HCT116 (cell line): ENCODE results near the gene ARHGEF35.
"Not testable (repeated sequence)": the region's sequence is repeated elsewhere in the genome, so short reads cannot be mapped to it uniquely, and the experiment has no call there.

ENCODE experiments used
- CTCF ChIP-seq, 3 experiments: fragments of 200-600 bp in 1 of 3; sonication (generic) in 1 of 3; IDR thresholded peaks in 2 of 3; conservative IDR thresholded peaks in 1 of 3; 2 replicates each; pipeline ENCODE4 v1.5.1; 2012 to 2017; ENCODE audit warnings: low read depth in 2 of 3, low read length in 2 of 3, antibody characterized with exemption in 1 of 3, borderline replicate concordance in 1 of 3, control low read depth in 1 of 3, mild to moderate bottlenecking in 1 of 3, mixed read lengths in 1 of 3, mixed run types in 1 of 3, moderate library complexity in 1 of 3; ENCODE audit not compliant: insufficient read depth in 1 of 3
- EGR1 ChIP-seq: IDR thresholded peaks from 2 replicates; pipeline ENCODE4 v1.6.1; 2012; ENCODE audit warnings: low read depth
- EZH2 ChIP-seq: fragments of 200-600 bp; sonication (generic); IDR thresholded peaks from 2 replicates; pipeline ENCODE4 v1.6.1; 2017; ENCODE audit warnings: antibody characterized with exemption, mixed run types
- FOSL1 ChIP-seq: IDR thresholded peaks from 2 replicates; pipeline ENCODE4 v1.6.1; 2012; ENCODE audit warnings: low read depth
- JUND ChIP-seq: IDR thresholded peaks from 2 replicates; pipeline ENCODE4 v1.6.1; 2012
- POLR2AphosphoS5 ChIP-seq: IDR thresholded peaks from 2 replicates; pipeline ENCODE4 v1.6.1; 2011; ENCODE audit warnings: mild to moderate bottlenecking, low read depth, low read length, moderate library complexity
- REST ChIP-seq: IDR thresholded peaks from 2 replicates; pipeline ENCODE4 v1.6.1; 2012; ENCODE audit warnings: low read depth
- SP1 ChIP-seq: IDR thresholded peaks from 2 replicates; pipeline ENCODE4 v1.6.1; 2012; ENCODE audit warnings: low read depth
- TCF7L2 ChIP-seq: IDR thresholded peaks from 2 replicates; pipeline ENCODE4 v1.7.0; 2011; ENCODE audit warnings: borderline replicate concordance, inconsistent platforms; ENCODE audit not compliant: insufficient read depth, insufficient read length; ENCODE audit errors: extremely low read depth

- TF ChIP-seq CTCF (IDR thresholded peaks at IDR 0.05 in 2 of 3, conservative IDR thresholded peaks at IDR 0.05 in 1 of 3; ENCODE audit: borderline replicate concordance in 1 of 3, insufficient read depth in 1 of 3, low read depth in 2 of 3, low read length in 2 of 3); FOSL1; EGR1; REST; SP1; POLR2AphosphoS5; TCF7L2; EZH2; JUND: not testable (repeated sequence)
Measured at GRCh38 chr7:144203086-144203485, 7.5 kb upstream of the ARHGEF35 start.
